SK-MEL-5 (cell line): ENCODE measurements around the gene SLC38A7. TPM values are rescaled to one million over a fixed set of nuclear protein-coding genes. Genes with fewer than 3 reads are reported as not detected.

Experiments
- total RNA-seq: library from RNA; depleted of rRNA; stranded (reverse); fragments of >200 nt; shearing (Covaris generic); gene quantifications from 2 replicates; pipeline ENCODE4 v1.2.3, GENCODE V29; 2014; rRNA removed

Gene SLC38A7
- total RNA-seq, 1 experiment from 2014 or later, result 30.3 TPM

Other genes starting within 250 kb of the SLC38A7 start
- gene NDRG4, start 184.6 kb downstream of the SLC38A7 start, total RNA-seq, result 0.05 TPM in 1 of 2 replicates, not detected in the other
- 1.3 TPM in 2 replicates for gene SETD6, start 169.3 kb downstream of the SLC38A7 start, total RNA-seq
- gene CNOT1, start 54.9 kb downstream of the SLC38A7 start, total RNA-seq, result 118 and 121 TPM in 2 replicates
- gene GOT2, start 49.5 kb upstream of the SLC38A7 start, total RNA-seq, result 50.1 and 51.1 TPM in 2 replicates